HG03521 (cell line): ENCODE measurements around the gene TMEM175.
"Not testable (repeated sequence)": the region's sequence is repeated elsewhere in the genome, so short reads cannot be mapped to it uniquely, and the experiment has no call there.

Experiments used
- ATAC-seq: cut with Tn5 transposase; IDR thresholded peaks from one replicate; pipeline ENCODE4 v1.9.1; 2021; ENCODE audit warnings: mild to moderate bottlenecking, moderate library complexity; ENCODE audit not compliant: unreplicated experiment

The TMEM175 gene

GRCh38 chr4:914531-914930 lies 17.7 kb upstream of the TMEM175 start:
- no peak for ATAC-seq

- no peak for ATAC-seq
Observed at GRCh38 chr4:915041-915474, 17.2 kb upstream of the TMEM175 start.

- no peak for ATAC-seq
Observed at GRCh38 chr4:915595-915994, 16.7 kb upstream of the TMEM175 start.

- no peak for ATAC-seq
Observed at GRCh38 chr4:917466-917865, 14.8 kb upstream of the TMEM175 start.

- no peak for ATAC-seq
Observed at GRCh38 chr4:917992-918391, 14.3 kb upstream of the TMEM175 start.

- ATAC-seq, result not testable (repeated sequence)
Observed at GRCh38 chr4:918591-918990, 13.7 kb upstream of the TMEM175 start.

GRCh38 chr4:919004-919680 lies 13.1 kb upstream of the TMEM175 start:
- not testable (repeated sequence) for ATAC-seq

- ATAC-seq, result peak; percentile 54
Observed at GRCh38 chr4:921830-922331, 10.4 kb upstream of the TMEM175 start.

- ATAC-seq, result peak; percentile 32
Observed at GRCh38 chr4:924107-925096, 7.9 kb upstream of the TMEM175 start.

- ATAC-seq, result no peak
Observed at GRCh38 chr4:925171-925570, 7.1 kb upstream of the TMEM175 start.

GRCh38 chr4:925771-926500 lies 6.3 kb upstream of the TMEM175 start:
- ATAC-seq, result no peak

- ATAC-seq, result no peak
Observed at GRCh38 chr4:926538-926937, 5.7 kb upstream of the TMEM175 start.

GRCh38 chr4:927566-927965 lies 4.7 kb upstream of the TMEM175 start:
- ATAC-seq, result not testable (repeated sequence)

GRCh38 chr4:929096-929765 lies 3.0 kb upstream of the TMEM175 start:
- no peak for ATAC-seq

- ATAC-seq, result no peak
Observed at GRCh38 chr4:930028-930551, 2.2 kb upstream of the TMEM175 start.

GRCh38 chr4:930827-931193 lies 1.4 kb upstream of the TMEM175 start:
- no peak for ATAC-seq

- ATAC-seq, result peak; percentile 8
Observed at GRCh38 chr4:931194-931959, 883 bp upstream of the TMEM175 start.

- ATAC-seq, result no peak
Observed at GRCh38 chr4:932713-933070, 432 bp downstream of the TMEM175 start.

GRCh38 chr4:939508-939907 lies 7.2 kb downstream of the TMEM175 start:
- ATAC-seq, result not testable (repeated sequence)
